ENCODE data around the gene MLXIP. TPM values are rescaled to one million over a fixed set of nuclear protein-coding genes. Genes with fewer than 3 reads are reported as not detected.

Gene MLXIP
- total RNA-seq (ENCODE audit: low replicate concordance): 7.3 and 14.7 TPM in 2 replicates

GRCh38 chr12:122078141-122079032 is at the start of gene MLXIP:
Gene MLXIP, plus strand, starts transcription at chr12:122078756. Its CDS starts 98 bp downstream, at chr12:122078854.

GRCh38 chr12:122174155-122174845 is 95.7 kb downstream of the MLXIP start, which contains the start of gene IL31:
Gene IL31, minus strand, starts transcription at chr12:122174221. Its CDS starts 49 bp downstream, at chr12:122174172.

GRCh38 chr12:122182887-122183587 is 104.5 kb downstream of the MLXIP start, which contains the start of gene LRRC43:
Gene LRRC43, plus strand, starts transcription at chr12:122183123. Its CDS starts 22 bp downstream, at chr12:122183145.

Other genes with a start within 250 kb of the MLXIP start
- gene HPD, start 219.9 kb upstream of the MLXIP start, total RNA-seq (ENCODE audit: low replicate concordance): 0.15 and 1.1 TPM in 2 replicates
- 122 and 150 TPM in 2 replicates for gene PSMD9, start 190.0 kb upstream of the MLXIP start, total RNA-seq (ENCODE audit: low replicate concordance)
- 1.5 and 2.3 TPM in 2 replicates for gene CFAP251, start 160.2 kb upstream of the MLXIP start, total RNA-seq (ENCODE audit: low replicate concordance)
- 4.8 and 5.0 TPM in 2 replicates for gene BCL7A, start 56.9 kb upstream of the MLXIP start, total RNA-seq (ENCODE audit: low replicate concordance)
- not detected in 2 replicates for gene IL31, start 95.5 kb downstream of the MLXIP start, total RNA-seq (ENCODE audit: low replicate concordance)
- gene LRRC43, start 104.4 kb downstream of the MLXIP start, total RNA-seq (ENCODE audit: low replicate concordance): 0.60 and 1.2 TPM in 2 replicates
- gene B3GNT4, start 125.0 kb downstream of the MLXIP start, total RNA-seq (ENCODE audit: low replicate concordance): 0.08 TPM in 1 of 2 replicates, not detected in the other
- gene DIABLO, start 147.3 kb downstream of the MLXIP start, total RNA-seq (ENCODE audit: low replicate concordance): 46.7 and 77.0 TPM in 2 replicates
- 10.9 and 14.3 TPM in 2 replicates for gene VPS33A, start 187.7 kb downstream of the MLXIP start, total RNA-seq (ENCODE audit: low replicate concordance)

Measured in smooth muscle cell of the coronary artery (primary cell).